H9 (cell line): ENCODE results near the gene TGIF1. TPM values are rescaled to one million over a fixed set of nuclear protein-coding genes. Genes with fewer than 3 reads are reported as not detected.
A peak's percentile ranks its signal among the peaks of the same experiment; 100 is the strongest.

Experiments used
- DNase-seq: peaks from one replicate; pipeline ENCODE4 v3.0.0-alpha.2; 2017
- H2AFZ ChIP-seq: one replicate; pipeline ENCODE4 v1.6.1; 2013; ENCODE audit warnings: mild to moderate bottlenecking, low read length, control low read depth, moderate library complexity
- H2AK5ac ChIP-seq: 2 replicates; pipeline ENCODE4 v1.6.1; 2013; ENCODE audit warnings: low read length, control low read depth, mixed read lengths; ENCODE audit not compliant: insufficient read length
- H2BK120ac ChIP-seq: one replicate; pipeline ENCODE4 v1.6.1; 2013; ENCODE audit warnings: low read depth, mild to moderate bottlenecking, low read length, control low read depth, inconsistent platforms; ENCODE audit not compliant: poor library complexity, severe bottlenecking
- H2BK12ac ChIP-seq: 2 replicates; pipeline ENCODE4 v1.6.1; 2013; ENCODE audit warnings: low read length, control low read depth, mixed read lengths, low read depth; ENCODE audit not compliant: insufficient read length
- H2BK15ac ChIP-seq: 2 replicates; pipeline ENCODE4 v1.6.1; 2013; ENCODE audit warnings: low read depth, low read length, control low read depth
- H2BK20ac ChIP-seq: one replicate; pipeline ENCODE4 v1.6.1; 2013; ENCODE audit warnings: low read depth, mild to moderate bottlenecking, low read length, control low read depth, inconsistent platforms; ENCODE audit not compliant: poor library complexity, severe bottlenecking
- H2BK5ac ChIP-seq: 2 replicates; pipeline ENCODE4 v1.6.1; 2013; ENCODE audit warnings: low read length, control low read depth, mixed read lengths; ENCODE audit not compliant: insufficient read length
- H3K14ac ChIP-seq: 2 replicates; pipeline ENCODE4 v1.6.1; 2013; ENCODE audit warnings: low read length, control low read depth; ENCODE audit not compliant: insufficient read depth
- H3K18ac ChIP-seq: 2 replicates; pipeline ENCODE4 v1.6.1; 2013; ENCODE audit warnings: low read depth, mild to moderate bottlenecking, mixed read lengths, low read length, control low read depth; ENCODE audit not compliant: insufficient read length
- H3K23ac ChIP-seq: 2 replicates; pipeline ENCODE4 v1.6.1; 2013; ENCODE audit warnings: low read length, control low read depth, mixed read lengths, low read depth; ENCODE audit not compliant: insufficient read length
- H3K23me2 ChIP-seq: 2 replicates; pipeline ENCODE4 v1.6.1; 2013; ENCODE audit warnings: low read depth, mild to moderate bottlenecking, mixed read lengths, low read length, control low read depth; ENCODE audit not compliant: insufficient read length, poor library complexity, severe bottlenecking
- H3K27ac ChIP-seq: 2 replicates; pipeline ENCODE4 v1.5.1; 2013; ENCODE audit warnings: low read length, control low read depth, mixed read lengths, low read depth; ENCODE audit not compliant: insufficient read length
- H3K27me3 ChIP-seq: 2 replicates; pipeline ENCODE4 v1.6.1; 2013; ENCODE audit warnings: low read length, control low read depth, inconsistent platforms; ENCODE audit not compliant: insufficient read depth
- H3K4ac ChIP-seq: 2 replicates; pipeline ENCODE4 v1.6.1; 2013; ENCODE audit warnings: low read depth, mild to moderate bottlenecking, control low read depth, inconsistent platforms, low read length, moderate library complexity
- H3K4me1 ChIP-seq: 2 replicates; pipeline ENCODE4 v1.6.1; 2013; ENCODE audit warnings: low read length, control low read depth, inconsistent platforms; ENCODE audit not compliant: insufficient read depth
- H3K4me2 ChIP-seq: 2 replicates; pipeline ENCODE4 v1.6.1; 2013; ENCODE audit warnings: low read length, control low read depth, mixed read lengths; ENCODE audit not compliant: insufficient read length, insufficient read depth
- H3K56ac ChIP-seq: 2 replicates; pipeline ENCODE4 v1.6.1; 2013; ENCODE audit warnings: low read depth, mild to moderate bottlenecking, mixed read lengths, low read length, control low read depth; ENCODE audit not compliant: insufficient read length
- H3K79me1 ChIP-seq: 2 replicates; pipeline ENCODE4 v1.6.1; 2013; ENCODE audit warnings: low read depth, mild to moderate bottlenecking, moderate library complexity, low read length, control low read depth, inconsistent platforms; ENCODE audit not compliant: insufficient read depth, poor library complexity, severe bottlenecking
- H3K79me2 ChIP-seq: 2 replicates; pipeline ENCODE4 v1.6.1; 2013; ENCODE audit warnings: low read length, control low read depth, inconsistent platforms; ENCODE audit not compliant: insufficient read depth
- H3K9ac ChIP-seq: 2 replicates; pipeline ENCODE4 v1.6.1; 2013; ENCODE audit warnings: low read length, control low read depth, mixed read lengths; ENCODE audit not compliant: insufficient read length; ENCODE audit errors: extremely low read depth
- H3K9me3 ChIP-seq: one replicate; pipeline ENCODE4 v1.6.1; 2013; ENCODE audit warnings: low read depth, low read length, inconsistent platforms; ENCODE audit not compliant: control insufficient read depth
- H3T11ph ChIP-seq: one replicate; pipeline ENCODE4 v1.6.1; 2013; ENCODE audit warnings: mild to moderate bottlenecking, low read length, control low read depth, inconsistent platforms
- H4K20me1 ChIP-seq: one replicate; pipeline ENCODE4 v1.6.1; 2013; ENCODE audit not compliant: control insufficient read depth, insufficient read length, insufficient read depth
- H4K5ac ChIP-seq: 2 replicates; pipeline ENCODE4 v1.6.1; 2013; ENCODE audit warnings: low read depth, mild to moderate bottlenecking, mixed read lengths, low read length, control low read depth; ENCODE audit not compliant: insufficient read length
- H4K8ac ChIP-seq: replicated peaks from 2 replicates; pipeline ENCODE4 v1.6.1; 2013; ENCODE audit warnings: low read length, control low read depth, mixed read lengths, low read depth; ENCODE audit not compliant: insufficient read length
- H4K91ac ChIP-seq: 2 replicates; pipeline ENCODE4 v1.6.1; 2013; ENCODE audit warnings: low read depth, mild to moderate bottlenecking, moderate library complexity, mixed read lengths, low read length, control low read depth; ENCODE audit not compliant: insufficient read length
- H3K27ac Mint-ChIP-seq, 3 experiments: 2 replicates in 2 of 3; 3 replicates in 1 of 3; pipeline ENCODE4 v1.8.0; 2020 to 2021; ENCODE audit warnings: mixed read lengths in 3 of 3, mild to moderate bottlenecking in 1 of 3, moderate library complexity in 1 of 3
- H3K27me3 Mint-ChIP-seq: 2 replicates; pipeline ENCODE4 v1.8.0; 2021; ENCODE audit warnings: low read depth, mild to moderate bottlenecking, moderate library complexity, mixed read lengths
- H3K36me3 Mint-ChIP-seq, 3 experiments: 2 replicates in 2 of 3; 3 replicates in 1 of 3; pipeline ENCODE4 v1.8.0; 2020 to 2021; ENCODE audit warnings: low read depth in 3 of 3, mixed read lengths in 3 of 3; ENCODE audit not compliant: insufficient read depth in 1 of 3
- H3K4me1 Mint-ChIP-seq, 2 experiments: 2 replicates each; pipeline ENCODE4 v1.8.0; 2020; ENCODE audit warnings: mixed read lengths in 2 of 2
- H3K4me3 Mint-ChIP-seq, 2 experiments: 2 replicates in 1 of 2; 3 replicates in 1 of 2; pipeline ENCODE4 v1.8.0; 2020 to 2021; ENCODE audit warnings: mild to moderate bottlenecking in 2 of 2, mixed read lengths in 2 of 2, moderate library complexity in 1 of 2
- H3K9me3 Mint-ChIP-seq, 2 experiments: 2 replicates in 1 of 2; 3 replicates in 1 of 2; pipeline ENCODE4 v1.8.0; 2020; ENCODE audit warnings: mild to moderate bottlenecking in 2 of 2, mixed read lengths in 2 of 2, moderate library complexity in 1 of 2
- CTCF ChIP-seq: fragments of 200-600 bp; sonication (generic); conservative IDR thresholded peaks from 3 replicates; pipeline ENCODE4 v1.8.0; 2021; ENCODE audit warnings: antibody characterized with exemption, mild to moderate bottlenecking
- WGBS: extraction: QIAGEN DNeasy Blood & Tissue Kit; methylation state at CpG from one replicate; pipeline ENCODE4 v1.1.7; 2013; ENCODE audit warnings: missing lambda C conversion rate, low lambda C conversion rate, mixed read lengths; ENCODE audit not compliant: insufficient read length; ENCODE audit errors: extremely low coverage; 5-methylcytosine and 5-hydroxymethylcytosine counted together
- total RNA-seq: library from RNA; stranded (reverse); gene quantifications from 2 replicates; pipeline ENCODE4 v1.2.1, GENCODE V29; 2021

Gene TGIF1
- total RNA-seq, 1 experiment from 2014 or later = 261 TPM

GRCh38 chr18:3479978-3480509, 30.1 kb downstream of the TGIF1 start:
- no peak overlapping the region for H4K91ac ChIP-seq
- no peak overlapping the region for H2BK120ac ChIP-seq
- H3K27me3 Mint-ChIP-seq = no peaks in the 10 kb centered on the region
- peaks cover 2% of the 10 kb centered on the region in 3 experiments for H3K36me3 Mint-ChIP-seq
- H2AFZ ChIP-seq = no peak overlapping the region
- H3T11ph ChIP-seq = no peak overlapping the region
- no peak overlapping the region for H3K27ac ChIP-seq
- H2BK5ac ChIP-seq = no peak overlapping the region
- H2BK12ac ChIP-seq = no peak overlapping the region
- H3K27me3 ChIP-seq = no peaks in the 10 kb centered on the region
- no peak overlapping the region for H3K4me3 Mint-ChIP-seq
- H3K9ac ChIP-seq = no peak overlapping the region
- no peaks in the 10 kb centered on the region for H3K79me1 ChIP-seq
- H2BK15ac ChIP-seq = no peak overlapping the region
- H3K4me1 Mint-ChIP-seq = peaks cover 22 to 27% of the 10 kb centered on the region in 2 experiments
- no peak overlapping the region for H2AK5ac ChIP-seq
- H4K8ac ChIP-seq = no peak overlapping the region
- WGBS = no CpG with 5 or more reads among the region's 5 CpGs
- H4K20me1 ChIP-seq = peaks cover 3% of the 10 kb centered on the region
- TF ChIP-seq CTCF = no peak
- H3K14ac ChIP-seq = no peak overlapping the region
- H3K79me2 ChIP-seq = no peaks in the 10 kb centered on the region
- peaks cover 1 to 6% of the 10 kb centered on the region in 2 experiments for H3K9me3 Mint-ChIP-seq
- H3K9me3 ChIP-seq = no peaks in the 10 kb centered on the region
- H3K4me1 ChIP-seq = no peaks in the 10 kb centered on the region; the same call in 1 of the 2 replicates
- DNase-seq = no peak
- H2BK20ac ChIP-seq = no peak overlapping the region
- H3K18ac ChIP-seq = peak overlapping the region; percentile 12
- no peak overlapping the region for H3K27ac Mint-ChIP-seq
- H3K23ac ChIP-seq = no peak overlapping the region
- H3K4ac ChIP-seq = no peak overlapping the region
- no peaks in the 10 kb centered on the region for H3K23me2 ChIP-seq
- H4K5ac ChIP-seq = no peak overlapping the region
- H3K56ac ChIP-seq = no peak overlapping the region
- H3K4me2 ChIP-seq = no peak overlapping the region
